WTC11 (cell line): ENCODE data around the gene TEX44. TPM values are rescaled to one million over a fixed set of nuclear protein-coding genes. Genes with fewer than 3 reads are reported as not detected.

ENCODE experiments used
- ATAC-seq: fragments of 200-7000 bp; cut with Tn5 transposase; 2 replicates; pipeline ENCODE4 v1.10.0; 2021; ENCODE audit warnings: mild to moderate bottlenecking, moderate library complexity
- CTCF ChIA-PET: fragments of 300-600 bp; sonication (Branson Sonifier 250); formaldehyde crosslinking; loops from one replicate; lab custom pipeline; 2021; ENCODE audit warnings: antibody characterized with exemption; lab: Charles Lee
- POLR2A ChIA-PET: fragments of 350-600 bp; sonication (Branson Sonifier 250); formaldehyde crosslinking; loops from one replicate; lab custom pipeline; 2021; ENCODE audit warnings: antibody characterized with exemption; lab: Charles Lee
- DNase-seq: peaks from one replicate; pipeline ENCODE4 v3.0.0; 2021; ENCODE audit warnings: low spot score
- H3K27ac Mint-ChIP-seq: 2 replicates; pipeline ENCODE4 v1.8.0; 2021; ENCODE audit warnings: mixed read lengths
- H3K27me3 Mint-ChIP-seq: 2 replicates; pipeline ENCODE4 v1.8.0; 2021; ENCODE audit warnings: low read depth, mild to moderate bottlenecking, moderate library complexity, mixed read lengths
- H3K36me3 Mint-ChIP-seq: 2 replicates; pipeline ENCODE4 v1.8.0; 2021; ENCODE audit warnings: mixed read lengths
- H3K4me1 Mint-ChIP-seq: 2 replicates; pipeline ENCODE4 v1.8.0; 2022; ENCODE audit warnings: mixed read lengths
- H3K4me3 Mint-ChIP-seq: 2 replicates; pipeline ENCODE4 v1.8.0; 2021; ENCODE audit warnings: mild to moderate bottlenecking, moderate library complexity, mixed read lengths
- H3K9me3 Mint-ChIP-seq: 2 replicates; pipeline ENCODE4 v1.8.0; 2021; ENCODE audit warnings: mixed read lengths
- E2F1 ChIP-seq: sonication (generic); formaldehyde crosslinking; IDR thresholded peaks from 2 replicates; pipeline ENCODE4 v1.8.0; 2022; ENCODE audit warnings: mild to moderate bottlenecking, missing genetic modification reagents
- EMX1 ChIP-seq: fragments of 250-450 bp; sonication (Bioruptor Pico); IDR thresholded peaks from 2 replicates; pipeline ENCODE4 v1.8.0; 2021; ENCODE audit warnings: mild to moderate bottlenecking
- NFATC4 ChIP-seq: fragments of 250-450 bp; sonication (Bioruptor Pico); IDR thresholded peaks from 2 replicates; pipeline ENCODE4 v1.9.0; 2021; ENCODE audit warnings: mild to moderate bottlenecking
- USF1 ChIP-seq: sonication (generic); formaldehyde crosslinking; IDR thresholded peaks from 2 replicates; pipeline ENCODE4 v1.8.0; 2022; ENCODE audit warnings: mild to moderate bottlenecking, missing genetic modification reagents
- ZBTB43 ChIP-seq: sonication (generic); formaldehyde crosslinking; IDR thresholded peaks from 2 replicates; pipeline ENCODE4 v1.8.1; 2023; ENCODE audit warnings: mild to moderate bottlenecking, missing genetic modification reagents
- ZNF121 ChIP-seq: sonication (generic); formaldehyde crosslinking; IDR thresholded peaks from 2 replicates; pipeline ENCODE4 v1.8.0; 2023; ENCODE audit warnings: missing genetic modification reagents
- ZNF138 ChIP-seq: sonication (generic); formaldehyde crosslinking; conservative IDR thresholded peaks from 2 replicates; pipeline ENCODE4 v1.8.1; 2022; ENCODE audit warnings: mild to moderate bottlenecking, moderate library complexity, missing genetic modification reagents
- ZNF423 ChIP-seq: fragments of 250-450 bp; sonication (Bioruptor Pico); IDR thresholded peaks from 2 replicates; pipeline ENCODE4 v2.1.2; 2022; ENCODE audit warnings: mild to moderate bottlenecking, moderate library complexity
- ZNF532 ChIP-seq: fragments of 250-450 bp; sonication (Bioruptor Pico); IDR thresholded peaks from 2 replicates; pipeline ENCODE4 v1.9.0; 2021; ENCODE audit warnings: mild to moderate bottlenecking, borderline replicate concordance
- total RNA-seq: library from RNA; stranded (reverse); gene quantifications from 3 replicates; pipeline ENCODE4 v1.2.3, GENCODE V29; 2021
- TF ChIP-seq, protein P1 (sequence below): sonication (generic); formaldehyde crosslinking; IDR thresholded peaks from 2 replicates; pipeline ENCODE4 v1.8.1; 2022; ENCODE audit warnings: low read depth, missing genetic modification reagents, borderline replicate concordance
- TF ChIP-seq, protein P2 (sequence below): sonication (generic); formaldehyde crosslinking; conservative IDR thresholded peaks from 2 replicates; pipeline ENCODE4 v1.8.1; 2023; ENCODE audit warnings: mild to moderate bottlenecking, low read depth, missing genetic modification reagents, moderate library complexity

Gene TEX44
- total RNA-seq, 1 experiment from 2014 or later: not detected

- TF ChIP-seq ZNF532 (CRISPR knock-in tag) (no peak), USF1 (CRISPR knock-in tag) (no peak), NFATC4 (CRISPR knock-in tag) (no peak), ZNF138 (no peak), E2F1 (no peak), ZBTB43 (CRISPR knock-in tag) (no peak)
- TF ChIP-seq, protein P1, sequence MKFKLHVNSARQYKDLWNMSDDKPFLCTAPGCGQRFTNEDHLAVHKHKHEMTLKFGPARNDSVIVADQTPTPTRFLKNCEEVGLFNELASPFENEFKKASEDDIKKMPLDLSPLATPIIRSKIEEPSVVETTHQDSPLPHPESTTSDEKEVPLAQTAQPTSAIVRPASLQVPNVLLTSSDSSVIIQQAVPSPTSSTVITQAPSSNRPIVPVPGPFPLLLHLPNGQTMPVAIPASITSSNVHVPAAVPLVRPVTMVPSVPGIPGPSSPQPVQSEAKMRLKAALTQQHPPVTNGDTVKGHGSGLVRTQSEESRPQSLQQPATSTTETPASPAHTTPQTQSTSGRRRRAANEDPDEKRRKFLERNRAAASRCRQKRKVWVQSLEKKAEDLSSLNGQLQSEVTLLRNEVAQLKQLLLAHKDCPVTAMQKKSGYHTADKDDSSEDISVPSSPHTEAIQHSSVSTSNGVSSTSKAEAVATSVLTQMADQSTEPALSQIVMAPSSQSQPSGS (CRISPR knock-in tag): no peak
These were observed 11.3 kb upstream of the TEX44 start (continued) for GRCh38 chr2:231581328-231581727.

GRCh38 chr2:231583982-231584381 lies 8.7 kb upstream of the TEX44 start:
- peaks cover 3% of the 10 kb centered on the region; the same call in 1 of the 2 replicates for H3K27me3 Mint-ChIP-seq
- H3K27ac Mint-ChIP-seq: peak overlapping the region; percentile 34; the same call in 1 of the 2 replicates
- H3K4me3 Mint-ChIP-seq: no peak overlapping the region
- H3K4me1 Mint-ChIP-seq: peaks cover 19% of the 10 kb centered on the region
- ATAC-seq (peak; percentile 82), DNase-seq (peak; percentile 44)
- peak; percentile 78; the same call in 1 of the 2 replicates for TF ChIP-seq ZNF423 (CRISPR knock-in tag)
- no peak for TF ChIP-seq EMX1 (CRISPR knock-in tag)
- TF ChIP-seq, protein P2, sequence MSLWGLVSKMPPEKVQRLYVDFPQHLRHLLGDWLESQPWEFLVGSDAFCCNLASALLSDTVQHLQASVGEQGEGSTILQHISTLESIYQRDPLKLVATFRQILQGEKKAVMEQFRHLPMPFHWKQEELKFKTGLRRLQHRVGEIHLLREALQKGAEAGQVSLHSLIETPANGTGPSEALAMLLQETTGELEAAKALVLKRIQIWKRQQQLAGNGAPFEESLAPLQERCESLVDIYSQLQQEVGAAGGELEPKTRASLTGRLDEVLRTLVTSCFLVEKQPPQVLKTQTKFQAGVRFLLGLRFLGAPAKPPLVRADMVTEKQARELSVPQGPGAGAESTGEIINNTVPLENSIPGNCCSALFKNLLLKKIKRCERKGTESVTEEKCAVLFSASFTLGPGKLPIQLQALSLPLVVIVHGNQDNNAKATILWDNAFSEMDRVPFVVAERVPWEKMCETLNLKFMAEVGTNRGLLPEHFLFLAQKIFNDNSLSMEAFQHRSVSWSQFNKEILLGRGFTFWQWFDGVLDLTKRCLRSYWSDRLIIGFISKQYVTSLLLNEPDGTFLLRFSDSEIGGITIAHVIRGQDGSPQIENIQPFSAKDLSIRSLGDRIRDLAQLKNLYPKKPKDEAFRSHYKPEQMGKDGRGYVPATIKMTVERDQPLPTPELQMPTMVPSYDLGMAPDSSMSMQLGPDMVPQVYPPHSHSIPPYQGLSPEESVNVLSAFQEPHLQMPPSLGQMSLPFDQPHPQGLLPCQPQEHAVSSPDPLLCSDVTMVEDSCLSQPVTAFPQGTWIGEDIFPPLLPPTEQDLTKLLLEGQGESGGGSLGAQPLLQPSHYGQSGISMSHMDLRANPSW (CRISPR knock-in tag): 0 out of 2 replicates have a peak, but pooled peaks have one; percentile 59
- peak; percentile 95 for TF ChIP-seq ZNF121 (CRISPR knock-in tag)
- H3K36me3 Mint-ChIP-seq: peaks cover 9% of the 10 kb centered on the region
- peaks cover 17% of the 10 kb centered on the region for H3K9me3 Mint-ChIP-seq
- ChIA-PET POLR2A (no interaction called here), CTCF (interaction anchor here (0.9 to 1.4 kb wide), 5 partner anchors 16 to 94 kb away, joined by 3 to 7 read pairs (median 4); no protein-coding TSS in a partner anchor)
